HG02678 (cell line): Measurements from ENCODE around the gene OSGEP.

Experiments used
- ATAC-seq: cut with Tn5 transposase; IDR thresholded peaks from one replicate; pipeline ENCODE4 v1.9.1; 2021; ENCODE audit warnings: mild to moderate bottlenecking, moderate library complexity; ENCODE audit not compliant: unreplicated experiment

The OSGEP gene

DNA sequence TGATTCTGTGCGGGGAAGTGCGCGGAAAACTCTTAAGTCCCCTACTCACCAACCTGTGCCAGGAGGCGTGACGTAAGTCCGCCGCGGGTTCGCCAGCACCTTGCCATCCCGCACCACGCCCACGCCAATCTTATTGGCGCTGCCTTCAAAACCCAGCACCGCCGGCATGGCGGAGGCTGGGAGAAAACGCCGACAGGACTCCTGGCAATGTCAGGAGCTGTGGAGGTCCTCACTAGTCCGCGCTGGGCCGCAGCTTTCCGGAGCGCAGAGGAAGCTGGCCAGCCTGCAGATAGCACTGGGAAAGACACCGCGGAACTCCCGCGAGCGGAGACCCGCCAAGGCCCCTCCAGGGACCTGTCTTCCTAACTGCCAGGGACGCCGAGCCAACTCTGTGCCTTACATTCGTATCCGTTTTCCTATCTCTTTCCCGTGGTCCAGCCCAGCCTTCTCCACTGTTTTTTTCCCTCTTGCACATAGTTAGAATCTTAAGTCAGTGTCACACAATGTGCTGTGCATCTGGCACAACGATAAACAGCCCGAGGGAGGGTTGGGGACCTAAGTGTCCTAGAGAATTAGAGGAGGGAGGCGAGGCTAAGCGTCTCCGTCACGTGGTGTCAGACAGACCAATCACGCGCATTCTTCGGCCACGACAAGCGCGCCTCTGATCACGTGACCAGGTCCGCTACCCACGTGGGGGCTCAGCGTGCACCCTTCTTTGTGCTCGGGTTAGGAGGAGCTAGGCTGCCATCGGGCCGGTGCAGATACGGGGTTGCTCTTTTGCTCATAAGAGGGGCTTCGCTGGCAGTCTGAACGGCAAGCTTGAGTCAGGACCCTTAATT is at the start of gene OSGEP, which contains the start of gene APEX1:
OSGEP (minus strand) TSS at position 297 of the 839 bp plus-strand sequence; CDS start at position 168, 129 bp downstream.
APEX1 (plus strand) TSS at position 711 of the 839 bp plus-strand sequence. CDS start 420 bp downstream, outside the sequence.
- peak; percentile 89 for ATAC-seq

DNA sequence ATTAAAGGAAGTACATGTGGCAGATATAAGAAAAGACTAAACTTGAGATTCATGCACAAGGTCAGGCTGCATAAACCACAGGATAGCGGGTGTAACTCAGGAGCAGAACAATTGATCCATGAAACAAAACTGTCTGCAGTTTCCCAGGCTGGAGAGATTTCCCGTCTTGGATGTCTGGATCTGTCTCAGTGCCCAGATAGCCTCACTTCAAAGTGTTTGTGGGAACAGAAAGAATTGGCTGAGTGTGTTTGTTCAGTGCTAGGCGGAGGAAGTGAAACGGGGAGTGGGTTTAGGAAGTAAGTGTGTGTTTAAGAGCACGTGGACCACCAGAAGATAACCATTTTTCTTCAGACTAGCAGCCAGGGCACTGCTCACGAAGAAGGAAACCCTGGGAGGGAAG is 49.3 kb upstream of the OSGEP start:
- no peak for ATAC-seq

DNA sequence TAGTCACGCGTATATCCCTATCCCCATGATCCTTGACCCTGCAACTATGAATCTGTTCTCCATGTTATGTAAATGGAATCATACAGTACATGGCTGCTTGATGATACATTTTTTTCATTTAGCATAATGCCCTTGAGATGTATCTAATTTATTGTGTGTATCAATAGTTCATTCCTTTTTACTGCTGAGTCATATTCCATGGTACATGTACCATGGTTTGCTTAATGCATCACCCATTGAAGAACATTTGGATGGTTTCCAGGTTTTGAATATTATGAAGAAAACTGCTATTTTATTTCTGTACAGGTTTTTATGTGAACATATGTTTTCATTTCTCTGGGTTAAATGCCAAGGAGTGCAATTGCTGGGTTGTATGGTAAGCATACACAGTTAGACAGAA is 46.7 kb upstream of the OSGEP start:
- ATAC-seq = no peak

DNA sequence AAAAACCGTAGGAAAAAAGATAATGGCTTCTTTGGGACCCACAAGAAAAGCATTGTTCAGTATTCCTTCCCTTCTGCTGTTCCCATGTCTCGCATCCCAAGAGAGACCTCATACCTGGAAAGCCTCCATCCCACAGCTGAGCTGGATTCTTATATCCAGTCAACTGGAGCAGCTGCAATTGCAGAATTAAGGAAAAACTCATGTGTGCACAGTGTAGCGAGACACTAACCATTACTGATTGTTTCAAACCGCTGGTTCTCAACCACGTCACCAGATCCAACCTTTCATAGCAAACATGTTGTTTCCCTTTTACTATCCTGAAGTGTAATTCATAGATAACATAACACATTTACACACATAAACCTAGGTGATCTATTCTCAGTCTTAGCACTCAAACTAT is 45.3 kb upstream of the OSGEP start:
- no peak for ATAC-seq

DNA sequence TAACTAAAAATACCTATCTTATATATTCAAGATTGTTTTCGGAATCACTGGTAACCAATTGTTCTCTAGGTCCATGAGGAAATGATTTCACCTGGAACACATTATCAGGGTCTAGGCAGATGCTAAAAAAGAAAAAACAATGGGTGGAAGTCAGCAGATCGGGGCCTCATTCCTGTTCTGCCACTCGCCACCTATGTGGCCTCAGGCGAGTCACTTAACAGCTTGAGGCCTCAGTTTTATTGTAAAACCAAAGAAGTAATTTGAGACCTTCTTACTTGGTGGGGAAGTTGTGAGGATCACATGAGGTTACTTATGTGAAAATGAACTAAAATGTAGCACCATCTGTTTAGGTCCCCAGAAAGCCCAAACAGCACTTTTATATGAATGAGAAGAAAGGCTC is 44.5 kb upstream of the OSGEP start:
- no peak for ATAC-seq

DNA sequence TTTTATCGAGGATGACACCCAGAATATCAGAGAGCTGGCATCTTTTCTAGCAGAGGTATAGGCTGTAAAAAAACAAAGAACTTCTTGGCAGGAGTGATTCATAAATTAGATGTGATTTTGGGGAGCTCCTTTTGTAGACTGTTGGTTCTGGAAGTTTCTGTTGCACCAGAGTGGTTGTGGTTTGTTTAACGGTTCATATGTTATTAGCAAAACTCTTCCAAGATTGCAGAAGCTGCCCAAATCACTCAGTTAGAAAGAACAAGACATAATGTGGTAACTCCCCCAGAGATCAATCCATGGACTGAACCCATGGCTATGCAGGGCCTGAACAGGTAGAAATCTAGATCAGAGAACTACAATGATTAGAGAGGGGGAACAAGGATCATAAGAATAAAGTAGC is 44.0 kb upstream of the OSGEP start:
- no peak for ATAC-seq

DNA sequence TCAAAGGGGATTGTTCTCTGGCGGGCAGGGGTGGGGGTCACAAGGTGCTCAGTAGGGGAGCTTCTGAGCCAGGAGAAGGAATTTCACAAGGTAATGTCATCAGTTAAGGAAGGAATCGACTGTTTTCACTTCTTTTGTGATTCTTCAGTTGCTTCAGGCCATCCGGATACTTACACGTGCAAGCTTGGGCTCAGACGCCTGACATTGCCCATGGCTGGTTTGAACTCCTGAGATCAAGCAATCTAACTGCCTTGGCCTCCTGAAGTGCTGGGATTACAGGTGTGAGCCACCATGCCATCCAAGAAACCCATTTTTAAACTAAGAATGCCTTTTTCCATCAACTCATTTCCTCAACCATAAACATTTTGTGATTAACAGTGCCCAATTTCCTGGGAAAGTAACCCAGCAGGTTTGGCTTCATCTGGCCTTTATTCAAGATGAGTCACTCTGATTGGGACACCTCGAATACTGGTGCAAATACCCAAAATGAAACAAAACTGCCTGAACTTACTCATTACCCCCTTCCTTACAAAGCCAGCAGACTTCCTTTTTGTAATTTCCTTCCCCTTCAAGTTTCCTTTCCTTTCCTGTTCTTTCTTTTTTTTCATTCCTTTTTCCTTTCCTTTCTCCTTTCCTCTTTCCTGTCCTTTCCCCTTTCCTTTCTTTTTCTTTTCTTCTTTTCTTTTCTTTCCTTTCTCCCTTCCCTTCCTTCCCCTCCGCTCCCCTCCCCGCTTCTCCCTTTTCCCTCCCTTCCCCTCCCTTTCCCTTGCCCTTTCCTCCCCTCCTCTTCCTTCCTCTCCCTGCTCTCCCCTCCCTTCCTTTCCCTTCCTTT is 40.5 kb upstream of the OSGEP start:
- no peak for ATAC-seq

DNA sequence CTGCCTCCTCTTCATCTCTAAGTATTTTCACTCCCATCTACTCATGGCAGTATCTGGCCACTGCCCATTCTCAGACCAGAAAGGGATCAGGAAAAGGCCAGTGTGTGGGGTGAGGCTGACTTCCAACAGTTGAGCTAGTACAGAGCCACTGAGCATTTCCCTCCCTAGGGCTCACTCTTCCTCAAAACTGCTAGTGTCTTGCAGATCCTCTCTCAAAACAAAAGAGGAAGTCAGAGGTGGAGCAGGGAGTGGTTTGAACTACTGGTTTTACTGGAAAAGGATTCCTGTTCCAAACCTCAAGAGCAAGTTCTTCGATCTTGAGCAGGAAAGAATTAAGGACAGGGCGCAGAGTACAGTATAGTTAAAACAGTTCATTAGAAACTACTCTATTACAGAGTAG is 39.0 kb upstream of the OSGEP start:
- no peak for ATAC-seq

DNA sequence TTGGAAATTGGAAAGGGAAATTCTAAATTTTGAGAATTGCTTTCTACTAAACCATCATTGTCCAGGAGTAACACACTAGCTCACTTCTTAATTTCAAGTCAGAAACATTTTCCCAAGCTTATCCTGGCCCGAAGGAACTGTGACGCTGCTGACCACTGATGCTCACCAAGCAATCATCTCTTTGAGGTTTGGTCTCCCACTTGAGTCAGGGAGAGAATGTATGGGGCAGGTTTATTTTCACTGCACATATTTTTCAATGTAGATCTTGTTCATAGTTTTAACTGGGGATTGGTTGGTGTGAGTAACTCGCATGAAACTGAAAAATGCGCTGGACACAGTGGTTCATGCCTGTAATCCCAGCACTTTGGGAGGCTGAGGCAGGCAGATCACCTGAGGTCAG is 37.9 kb upstream of the OSGEP start:
- no peak for ATAC-seq

DNA sequence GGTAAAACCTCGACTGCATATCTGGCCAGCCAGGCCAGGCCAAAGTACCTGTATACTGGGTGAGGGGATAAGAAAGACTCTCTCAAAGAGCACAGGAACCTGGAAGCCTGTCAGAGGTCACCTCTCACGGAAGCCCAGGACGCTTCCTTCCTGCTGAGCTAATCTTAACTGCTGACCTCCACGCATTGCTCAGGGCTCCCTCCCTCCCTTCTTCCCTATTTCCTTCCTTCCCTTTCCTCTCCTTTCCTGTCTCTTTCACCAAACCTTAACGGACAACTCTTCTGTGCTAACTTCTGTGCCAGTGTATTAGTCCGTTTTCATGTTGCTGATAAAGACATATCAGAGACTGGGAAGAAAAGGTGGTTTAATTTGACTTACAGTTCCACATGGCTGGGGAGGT is 36.0 kb upstream of the OSGEP start:
- ATAC-seq = no peak

DNA sequence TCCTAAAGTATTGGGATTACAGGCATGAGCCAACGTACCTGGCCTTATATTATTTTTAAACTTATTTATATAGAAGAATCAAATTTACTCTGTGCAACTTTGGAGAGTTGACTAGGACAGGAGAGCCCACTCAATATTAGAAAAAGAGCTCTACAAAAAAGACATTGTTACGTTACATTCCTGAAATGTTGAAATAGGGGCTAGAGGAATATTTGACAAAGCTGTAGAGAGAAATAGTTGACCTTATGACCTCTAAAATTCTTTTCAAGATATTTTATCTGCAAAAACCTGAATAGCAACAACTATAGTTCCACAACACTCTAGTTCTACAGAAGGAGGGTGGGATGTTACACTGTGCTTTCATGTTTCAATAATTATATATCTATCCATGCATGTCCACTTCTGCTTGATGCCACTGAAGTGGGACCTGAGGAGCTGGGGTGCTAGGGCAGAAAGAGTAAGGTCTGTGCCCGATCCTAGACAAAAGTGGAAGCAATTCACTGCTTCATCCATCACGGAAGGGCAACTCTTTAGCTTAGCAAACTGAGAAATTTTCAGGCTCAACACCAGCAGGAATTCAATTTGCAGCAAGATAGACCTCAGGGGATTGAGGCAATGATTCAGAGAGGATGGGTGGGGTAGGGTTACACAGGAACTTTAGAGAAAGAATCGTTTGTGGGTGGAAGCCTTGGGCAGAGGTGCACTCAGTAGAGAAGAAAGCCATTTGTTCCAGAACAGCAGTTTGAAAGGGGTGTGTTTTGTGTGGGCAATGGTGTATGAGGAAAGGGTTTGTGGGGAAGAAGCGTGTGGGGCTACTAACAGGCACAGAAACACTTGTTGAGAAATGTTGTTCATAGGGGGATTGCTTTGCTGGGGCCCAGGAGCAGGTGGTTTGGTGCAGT is 34.7 kb upstream of the OSGEP start:
- ATAC-seq = peak; percentile 44

DNA sequence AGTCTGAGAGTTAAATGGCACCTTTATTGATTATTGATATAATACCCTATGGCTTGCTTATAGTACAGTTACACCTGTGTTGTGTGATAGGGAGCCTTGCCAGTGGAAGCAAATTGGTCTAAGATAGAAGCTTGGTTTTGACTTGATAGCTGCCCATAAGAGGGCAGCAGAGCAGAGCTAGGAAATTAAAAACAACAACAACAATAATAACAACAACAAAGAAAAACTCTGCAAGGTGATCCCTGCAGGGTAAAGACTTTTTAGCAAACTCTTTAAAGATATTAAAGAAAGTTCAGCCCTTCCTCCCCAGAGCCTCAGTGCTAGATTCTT is 32.7 kb upstream of the OSGEP start:
- ATAC-seq = no peak

DNA sequence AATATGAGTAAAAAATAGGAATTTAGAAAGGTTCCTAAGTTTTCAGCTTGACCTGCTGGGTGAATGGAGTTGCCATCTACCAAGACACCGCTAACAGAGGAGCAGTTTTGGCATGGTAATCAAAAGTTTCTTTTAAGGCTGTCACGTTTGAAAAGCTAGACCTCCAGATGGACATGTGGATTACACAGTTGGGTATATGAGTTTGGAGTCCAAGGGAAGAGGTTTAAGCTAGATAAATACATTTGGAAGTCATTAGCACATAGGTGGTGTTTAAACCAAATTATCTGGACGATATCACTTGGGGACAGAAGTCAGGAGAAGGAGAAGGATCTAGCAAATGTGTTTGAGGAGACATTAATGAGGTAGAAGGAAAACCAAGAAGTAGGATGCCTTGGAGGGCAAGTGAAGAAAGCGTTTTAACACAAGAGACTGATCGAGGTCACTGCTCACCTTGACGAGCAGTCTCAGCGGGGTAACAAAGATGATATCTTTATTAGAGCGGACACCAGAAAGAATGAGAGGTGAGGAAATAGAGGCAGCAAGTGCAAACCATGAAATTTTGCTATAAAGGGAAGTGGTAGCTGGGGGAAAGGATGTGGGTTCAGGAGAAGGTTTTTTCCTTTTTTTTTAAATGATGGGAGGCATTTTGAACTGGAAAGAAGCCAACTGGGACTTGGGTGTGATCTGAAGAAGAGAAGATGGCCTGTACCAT is 32.2 kb upstream of the OSGEP start:
- no peak for ATAC-seq

DNA sequence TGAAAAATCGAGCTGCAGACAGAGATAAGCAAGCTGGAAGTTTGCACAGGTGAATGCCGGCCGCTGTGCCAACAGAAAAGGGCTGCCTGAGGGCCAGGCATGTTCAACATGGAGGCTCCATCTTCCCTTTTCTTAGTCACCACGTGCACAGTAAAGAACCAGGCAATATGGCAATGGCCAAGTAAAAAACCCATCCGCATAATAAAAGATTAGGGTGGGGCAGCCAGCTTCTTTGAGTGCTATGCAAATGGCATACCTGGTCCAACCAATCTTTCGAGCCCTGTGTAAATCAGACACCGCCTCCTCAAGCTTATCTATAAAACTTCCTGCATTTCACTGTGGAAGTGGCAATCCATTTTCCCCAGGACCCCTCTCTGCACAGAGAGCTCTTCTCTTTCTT is 31.3 kb upstream of the OSGEP start:
- ATAC-seq = no peak

DNA sequence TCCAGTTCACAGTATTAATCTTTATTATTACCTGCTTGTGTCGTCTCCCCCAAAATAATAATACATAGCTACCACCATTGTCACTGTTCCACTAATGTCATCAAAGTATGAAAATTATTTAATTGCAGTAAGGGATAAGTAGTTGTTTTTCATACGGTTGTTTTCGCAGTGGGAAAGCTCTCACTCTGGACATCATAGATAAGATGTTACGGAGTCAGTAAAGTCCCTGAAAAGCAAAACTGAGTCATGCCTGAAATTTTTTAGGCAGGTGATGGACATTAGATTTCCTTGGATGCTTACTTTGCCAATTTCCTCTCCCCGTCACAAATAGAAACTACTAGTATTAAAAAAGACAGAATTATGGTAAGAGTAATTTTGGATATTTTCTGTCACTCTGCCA is 27.8 kb upstream of the OSGEP start:
- no peak for ATAC-seq

DNA sequence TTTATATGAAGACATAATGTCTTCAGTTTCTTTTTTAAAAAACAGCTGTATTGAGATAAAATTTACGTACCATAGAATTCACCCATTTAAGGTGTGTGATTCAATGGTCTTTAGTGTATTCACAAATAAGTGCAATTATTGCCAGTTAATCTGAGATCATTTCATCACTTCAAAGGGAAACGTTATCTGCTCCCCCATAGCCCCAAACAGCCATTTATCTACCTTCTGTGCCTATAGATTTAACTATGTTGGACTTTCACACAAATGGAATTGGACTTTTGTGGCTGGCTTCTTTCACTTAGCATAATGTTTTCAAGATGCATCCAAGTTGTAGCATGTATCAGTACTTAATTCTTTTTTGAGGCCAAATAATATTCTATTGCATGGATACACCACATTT is 24.3 kb upstream of the OSGEP start:
- ATAC-seq = no peak

DNA sequence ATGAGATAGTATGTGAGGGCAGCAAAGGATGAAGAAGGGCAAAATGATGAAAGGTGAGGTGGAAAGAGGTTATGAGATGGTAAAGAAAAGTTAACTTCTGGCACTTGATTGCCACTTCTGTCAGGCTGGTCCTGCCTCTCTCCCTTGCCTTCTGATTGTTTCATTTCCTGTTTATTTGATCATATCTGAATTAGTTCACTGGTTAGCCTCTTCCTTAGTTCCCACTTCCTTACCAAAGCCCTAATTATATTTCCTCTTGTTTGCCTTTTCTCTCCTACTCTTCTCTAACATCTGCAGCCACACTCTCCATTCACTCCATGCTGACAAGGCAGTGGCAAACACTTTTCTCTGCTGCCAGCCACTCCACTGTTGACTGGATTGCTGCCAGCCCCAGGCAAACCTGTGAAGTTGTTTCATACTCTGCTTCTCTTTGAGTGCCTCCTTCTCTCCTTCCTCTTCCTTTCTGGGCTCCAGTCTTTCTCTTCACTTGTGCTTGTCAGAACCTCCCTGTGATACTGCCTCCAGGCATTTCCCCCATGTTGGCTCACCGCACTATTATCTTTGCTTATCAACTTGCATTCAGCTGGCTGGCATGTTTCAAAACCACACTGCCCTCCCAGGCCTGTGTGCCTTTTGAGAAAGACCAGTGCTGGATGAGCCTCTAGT is 22.7 kb upstream of the OSGEP start:
- no peak for ATAC-seq

DNA sequence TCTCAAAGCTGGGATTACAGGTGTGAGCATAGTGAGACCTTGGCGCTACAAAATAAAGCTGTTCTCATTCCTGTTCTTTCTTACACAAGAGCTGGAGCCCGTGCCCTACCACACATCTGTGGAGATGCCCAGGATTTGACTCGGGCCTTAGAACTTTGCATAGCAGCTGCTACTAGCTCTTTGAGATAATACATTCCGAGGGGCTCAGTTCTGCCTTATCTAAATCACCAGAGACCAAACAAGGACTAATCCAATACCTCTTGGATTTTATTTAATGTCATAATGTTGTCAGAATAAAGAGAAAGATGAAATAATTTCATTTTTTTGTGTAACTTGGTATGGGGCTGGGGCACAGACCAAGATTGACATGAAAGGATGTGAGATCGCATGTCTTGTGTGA is 22.2 kb upstream of the OSGEP start:
- ATAC-seq = no peak

DNA sequence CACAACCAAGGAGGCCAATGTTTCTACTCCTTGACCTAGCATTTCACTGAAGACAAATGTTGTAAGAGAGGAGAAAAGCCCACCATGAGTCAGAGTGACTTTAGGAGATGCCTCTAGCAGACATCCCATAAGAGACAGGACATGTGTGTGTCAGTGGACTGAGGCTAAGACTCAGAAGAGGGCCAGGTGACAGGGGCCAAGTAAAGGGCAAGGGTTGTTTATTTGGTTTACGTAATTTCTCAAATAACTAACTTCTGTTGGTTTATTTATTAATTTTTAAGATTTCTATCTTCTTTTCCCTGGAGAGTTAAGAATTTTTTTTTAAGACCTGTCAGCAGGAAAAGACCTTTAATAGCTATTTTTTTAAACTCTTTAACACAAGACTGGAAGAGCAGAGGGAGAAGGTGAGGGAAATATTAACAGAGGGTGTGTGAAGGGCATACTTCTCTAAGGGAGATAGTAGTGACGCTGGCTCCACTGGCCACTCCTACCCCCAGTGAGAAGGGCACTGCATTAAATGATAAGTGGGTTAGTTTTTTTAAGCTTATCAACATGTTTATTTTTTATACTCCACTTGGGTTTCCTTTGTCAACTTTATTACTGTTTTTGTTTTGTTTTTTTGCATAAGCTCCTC is 18.0 kb upstream of the OSGEP start:
- no peak for ATAC-seq

DNA sequence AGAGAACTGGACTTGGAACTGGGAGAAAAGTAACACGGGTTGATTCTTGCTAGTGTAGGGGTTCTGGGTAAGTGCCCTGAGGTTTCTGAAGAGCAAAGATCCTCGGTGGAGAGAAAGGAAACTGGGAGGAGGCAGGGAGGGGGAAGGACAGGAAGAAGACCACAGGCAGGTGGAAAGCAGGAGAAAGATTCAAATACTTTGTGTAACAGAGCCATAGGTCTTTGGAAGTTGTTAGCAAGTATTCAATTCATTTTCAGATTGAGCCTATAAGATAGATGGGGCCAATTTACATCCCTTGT is 15.9 kb upstream of the OSGEP start:
- no peak for ATAC-seq
